IPS-11a (cell line): Measurements from ENCODE around the gene OSBP2.
A peak's percentile ranks its signal among the peaks of the same experiment; 100 is the strongest.
"Not testable (repeated sequence)": the region's sequence is repeated elsewhere in the genome, so short reads cannot be mapped to it uniquely, and the experiment has no call there.

Source experiments
- H3K4me3 ChIP-seq: one replicate; pipeline ENCODE4 v1.5.1; 2013; ENCODE audit warnings: low read depth, low read length, control low read depth

The OSBP2 gene

GRCh38 chr22:30755759-30756124 lies 61.1 kb downstream of the OSBP2 start:
- H3K4me3 ChIP-seq = no peak overlapping the region

GRCh38 chr22:30763815-30764673 lies 69.4 kb downstream of the OSBP2 start:
- H3K4me3 ChIP-seq = no peak overlapping the region

GRCh38 chr22:30767661-30768060 lies 73.0 kb downstream of the OSBP2 start:
- no peak overlapping the region for H3K4me3 ChIP-seq

GRCh38 chr22:30770716-30771115 lies 76.0 kb downstream of the OSBP2 start:
- no peak overlapping the region for H3K4me3 ChIP-seq

- no peak overlapping the region for H3K4me3 ChIP-seq
Observed at GRCh38 chr22:30773919-30774318, 79.2 kb downstream of the OSBP2 start.

GRCh38 chr22:30774566-30774965 lies 79.9 kb downstream of the OSBP2 start:
- H3K4me3 ChIP-seq = no peak overlapping the region

- H3K4me3 ChIP-seq = no peak overlapping the region
Observed at GRCh38 chr22:30776476-30776875, 81.8 kb downstream of the OSBP2 start.

GRCh38 chr22:30777146-30777545 lies 82.5 kb downstream of the OSBP2 start:
- not testable (repeated sequence) for H3K4me3 ChIP-seq

GRCh38 chr22:30777587-30777986 lies 82.9 kb downstream of the OSBP2 start:
- no peak overlapping the region for H3K4me3 ChIP-seq

GRCh38 chr22:30778261-30778660 lies 83.6 kb downstream of the OSBP2 start:
- H3K4me3 ChIP-seq = no peak overlapping the region

- no peak overlapping the region for H3K4me3 ChIP-seq
Observed at GRCh38 chr22:30780026-30780425, 85.4 kb downstream of the OSBP2 start.

GRCh38 chr22:30781271-30781875 lies 86.7 kb downstream of the OSBP2 start:
- H3K4me3 ChIP-seq = no peak overlapping the region

GRCh38 chr22:30782613-30783012 lies 87.9 kb downstream of the OSBP2 start:
- no peak overlapping the region for H3K4me3 ChIP-seq

GRCh38 chr22:30783021-30783420 lies 88.3 kb downstream of the OSBP2 start:
- H3K4me3 ChIP-seq = no peak overlapping the region

- no peak overlapping the region for H3K4me3 ChIP-seq
Observed at GRCh38 chr22:30785527-30785926, 90.9 kb downstream of the OSBP2 start.

- H3K4me3 ChIP-seq = no peak overlapping the region
Observed at GRCh38 chr22:30790366-30790765, 95.7 kb downstream of the OSBP2 start.

- no peak overlapping the region for H3K4me3 ChIP-seq
Observed at GRCh38 chr22:30792456-30792855, 97.8 kb downstream of the OSBP2 start.

GRCh38 chr22:30795118-30795517 lies 100.4 kb downstream of the OSBP2 start:
- no peak overlapping the region for H3K4me3 ChIP-seq

- H3K4me3 ChIP-seq = peak overlapping the region; percentile 8
Observed at GRCh38 chr22:30801695-30802094, 107.0 kb downstream of the OSBP2 start.

- H3K4me3 ChIP-seq = peak overlapping the region; percentile 45
Observed at GRCh38 chr22:30802202-30803166, 107.8 kb downstream of the OSBP2 start.

- no peak overlapping the region for H3K4me3 ChIP-seq
Observed at GRCh38 chr22:30803679-30804078, 109.0 kb downstream of the OSBP2 start.
